Caco-2 (cell line): ENCODE data around the gene PID1. TPM values are rescaled to one million over a fixed set of nuclear protein-coding genes. Genes with fewer than 3 reads are reported as not detected.

Source experiments
- BruUV-seq: library from RNA; stranded (reverse); fragments of 400-500 nt; replicated peaks from 2 replicates; lab custom pipeline; 2021; lab: Mats Ljungman, UMichigan
- CTCF ChIA-PET: fragments of 300-600 bp; sonication (Branson Sonifier 250); formaldehyde crosslinking; loops from one replicate; lab custom pipeline; 2022; ENCODE audit warnings: antibody characterized with exemption; lab: Charles Lee
- POLR2A ChIA-PET: fragments of 300-600 bp; sonication (Branson Sonifier 250); formaldehyde crosslinking; loops from one replicate; lab custom pipeline; 2022; ENCODE audit warnings: antibody characterized with exemption; lab: Charles Lee
- DNase-seq, 2 experiments: peaks; one replicate each; pipeline versions ENCODE4 v3.0.0 to v3.0.0-alpha.2; 2020 to 2022
- H3K27me3 ChIP-seq: replicated peaks from 2 replicates; pipeline ENCODE4 v1.6.0; 2011; ENCODE audit warnings: low read length; ENCODE audit not compliant: control insufficient read depth, insufficient read depth
- H3K36me3 ChIP-seq: 2 replicates; pipeline ENCODE4 v1.5.1; 2011; ENCODE audit warnings: low read length; ENCODE audit not compliant: control insufficient read depth, insufficient read depth
- H3K4me1 ChIP-seq: fragments of 250-450 bp; sonication (Bioruptor Pico); 2 replicates; pipeline ENCODE4 v1.5.1; 2020; ENCODE audit warnings: mild to moderate bottlenecking
- H3K4me3 ChIP-seq: 2 replicates; pipeline ENCODE4 v1.5.1; 2011; ENCODE audit warnings: low read depth, mild to moderate bottlenecking, control low read depth, low read length
- H3K9me3 ChIP-seq: fragments of 250-450 bp; sonication (Bioruptor Pico); 2 replicates; pipeline ENCODE4 v1.5.1; 2020; ENCODE audit warnings: mild to moderate bottlenecking, moderate library complexity
- H3K27ac Mint-ChIP-seq: one replicate; pipeline ENCODE4 v1.8.0; 2022; ENCODE audit warnings: mixed read lengths; ENCODE audit not compliant: unreplicated experiment
- H3K27me3 Mint-ChIP-seq: one replicate; pipeline ENCODE4 v1.8.0; 2022; ENCODE audit warnings: mixed read lengths; ENCODE audit not compliant: insufficient read depth, unreplicated experiment
- H3K36me3 Mint-ChIP-seq: one replicate; pipeline ENCODE4 v1.8.0; 2022; ENCODE audit warnings: mild to moderate bottlenecking, mixed read lengths; ENCODE audit not compliant: insufficient read depth, unreplicated experiment
- H3K4me1 Mint-ChIP-seq: one replicate; pipeline ENCODE4 v1.8.0; 2022; ENCODE audit warnings: low read depth, mixed read lengths; ENCODE audit not compliant: unreplicated experiment
- H3K4me3 Mint-ChIP-seq: one replicate; pipeline ENCODE4 v1.8.0; 2022; ENCODE audit warnings: mild to moderate bottlenecking, moderate library complexity, mixed read lengths; ENCODE audit not compliant: unreplicated experiment
- H3K9me3 Mint-ChIP-seq: one replicate; pipeline ENCODE4 v1.8.0; 2022; ENCODE audit warnings: mixed read lengths; ENCODE audit not compliant: unreplicated experiment
- intact Hi-C: fragments of 100-400 bp; cut with micrococcal nuclease; formaldehyde crosslinking; loops from one replicate; pipeline ENCODE4 v1.10.0; 2022; ENCODE audit not compliant: unreplicated experiment
- total RNA-seq: library from RNA; stranded (reverse); gene quantifications from 2 replicates; pipeline ENCODE4 v1.2.3, GENCODE V29; 2022
- TF ChIP-seq, protein P1 (sequence below), 2 experiments: fragments of 200-600 bp in 1 of 2; IDR thresholded peaks; 1 replicate in 1 of 2; 2 replicates in 1 of 2; pipeline versions ENCODE4 v1.5.1 to v1.8.0; 2011 to 2022; ENCODE audit warnings: antibody characterized with exemption in 1 of 2, control low read depth in 1 of 2, inconsistent platforms in 1 of 2, low read depth in 1 of 2, low read length in 1 of 2, mild to moderate bottlenecking in 1 of 2, moderate library complexity in 1 of 2; ENCODE audit not compliant: insufficient read depth in 1 of 2, severe bottlenecking in 1 of 2, unreplicated experiment in 1 of 2

PID1 gene
- total RNA-seq, 1 experiment from 2014 or later, result 9.8 TPM

GRCh38 chr2:229152674-229153073, 118.4 kb downstream of the PID1 start:
- Mint-ChIP-seq H3K36me3 (peaks cover 7% of the 10 kb centered on the region), H3K27me3 (no peaks in the 10 kb centered on the region), H3K9me3 (no peaks in the 10 kb centered on the region), H3K4me1 (peaks cover 19% of the 10 kb centered on the region), H3K4me3 (no peak overlapping the region), H3K27ac (peak overlapping the region; percentile 45)
- no TSS peak for BruUV-seq
- Histone ChIP-seq H3K4me1 (0 out of 2 replicates have a peak, but pooled peaks cover 3% of the 10 kb centered on the region), H3K4me3 (no peak overlapping the region), H3K9me3 (no peaks in the 10 kb centered on the region), H3K27me3 (no peaks in the 10 kb centered on the region), H3K36me3 (no peaks in the 10 kb centered on the region)
- CTCF ChIA-PET, result no interaction called here
- TF ChIP-seq, protein P1, sequence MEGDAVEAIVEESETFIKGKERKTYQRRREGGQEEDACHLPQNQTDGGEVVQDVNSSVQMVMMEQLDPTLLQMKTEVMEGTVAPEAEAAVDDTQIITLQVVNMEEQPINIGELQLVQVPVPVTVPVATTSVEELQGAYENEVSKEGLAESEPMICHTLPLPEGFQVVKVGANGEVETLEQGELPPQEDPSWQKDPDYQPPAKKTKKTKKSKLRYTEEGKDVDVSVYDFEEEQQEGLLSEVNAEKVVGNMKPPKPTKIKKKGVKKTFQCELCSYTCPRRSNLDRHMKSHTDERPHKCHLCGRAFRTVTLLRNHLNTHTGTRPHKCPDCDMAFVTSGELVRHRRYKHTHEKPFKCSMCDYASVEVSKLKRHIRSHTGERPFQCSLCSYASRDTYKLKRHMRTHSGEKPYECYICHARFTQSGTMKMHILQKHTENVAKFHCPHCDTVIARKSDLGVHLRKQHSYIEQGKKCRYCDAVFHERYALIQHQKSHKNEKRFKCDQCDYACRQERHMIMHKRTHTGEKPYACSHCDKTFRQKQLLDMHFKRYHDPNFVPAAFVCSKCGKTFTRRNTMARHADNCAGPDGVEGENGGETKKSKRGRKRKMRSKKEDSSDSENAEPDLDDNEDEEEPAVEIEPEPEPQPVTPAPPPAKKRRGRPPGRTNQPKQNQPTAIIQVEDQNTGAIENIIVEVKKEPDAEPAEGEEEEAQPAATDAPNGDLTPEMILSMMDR (IDR thresholded peaks at IDR 0.05; ENCODE audit: insufficient read depth in 1 of 2, low read depth in 1 of 2, low read length in 1 of 2, severe bottlenecking in 1 of 2, unreplicated experiment in 1 of 2), result no peak
- POLR2A ChIA-PET, result no interaction called here
- no peak for DNase-seq
- intact Hi-C loops, result no loop called here

GRCh38 chr2:229150317-229150716, 120.8 kb downstream of the PID1 start:
- no peaks in the 10 kb centered on the region for H3K9me3 Mint-ChIP-seq
- Histone ChIP-seq H3K27me3 (no peaks in the 10 kb centered on the region), H3K4me1 (0 out of 2 replicates have a peak, but pooled peaks cover 3% of the 10 kb centered on the region), H3K4me3 (no peak overlapping the region), H3K9me3 (no peaks in the 10 kb centered on the region), H3K36me3 (no peaks in the 10 kb centered on the region)
- TF ChIP-seq, protein P1 (IDR thresholded peaks at IDR 0.05; ENCODE audit: insufficient read depth in 1 of 2, low read depth in 1 of 2, low read length in 1 of 2, severe bottlenecking in 1 of 2, unreplicated experiment in 1 of 2), result no peak
- H3K27ac Mint-ChIP-seq, result peak overlapping the region; percentile 69
- H3K4me1 Mint-ChIP-seq, result peaks cover 19% of the 10 kb centered on the region
- ChIA-PET CTCF (no interaction called here), POLR2A (no interaction called here)
- no peaks in the 10 kb centered on the region for H3K27me3 Mint-ChIP-seq
- peak in 1 of 2 experiments; percentile 13 for DNase-seq
- no peak overlapping the region for H3K4me3 Mint-ChIP-seq
- intact Hi-C loops, result no loop called here
- no peaks in the 10 kb centered on the region for H3K36me3 Mint-ChIP-seq
- no TSS peak for BruUV-seq

DNA sequence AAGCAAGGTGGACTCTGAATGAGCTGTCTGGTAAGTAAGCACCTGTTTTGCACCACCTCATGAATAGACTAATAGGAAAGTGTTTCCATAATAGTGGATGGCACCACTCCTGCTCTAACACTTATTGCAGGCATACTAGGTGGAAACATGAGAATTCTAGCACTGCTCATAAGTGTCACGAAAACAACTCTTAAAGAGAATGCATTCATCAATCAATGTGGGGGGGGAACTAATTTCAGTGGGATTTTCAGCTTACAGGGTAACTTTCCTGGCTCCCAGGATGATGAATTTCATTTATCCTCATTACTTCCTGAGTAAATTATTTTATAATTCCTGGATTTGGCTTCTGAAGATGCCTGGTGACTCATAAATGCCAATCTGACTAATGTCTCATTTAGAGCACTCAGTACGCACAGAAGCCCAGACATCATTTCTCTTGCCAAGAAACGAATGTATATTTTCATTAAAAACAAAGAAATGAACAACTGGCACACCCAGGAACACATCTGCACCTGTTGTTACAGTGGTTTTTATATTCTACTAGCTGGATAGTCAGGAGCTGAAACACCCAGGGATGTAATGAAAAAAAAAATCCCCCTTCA, 129.6 kb downstream of the PID1 start:
- intact Hi-C loops, result no loop called here
- Mint-ChIP-seq H3K4me1 (no peaks in the 10 kb centered on the region), H3K27ac (no peak overlapping the region), H3K4me3 (no peak overlapping the region), H3K36me3 (no peaks in the 10 kb centered on the region), H3K9me3 (no peaks in the 10 kb centered on the region), H3K27me3 (no peaks in the 10 kb centered on the region)
- ChIA-PET CTCF (no interaction called here), POLR2A (no interaction called here)
- TF ChIP-seq, protein P1 (IDR thresholded peaks at IDR 0.05; ENCODE audit: insufficient read depth in 1 of 2, low read depth in 1 of 2, low read length in 1 of 2, severe bottlenecking in 1 of 2, unreplicated experiment in 1 of 2), result no peak
- H3K36me3 ChIP-seq, result no peaks in the 10 kb centered on the region
- no TSS peak for BruUV-seq
- no peak overlapping the region for H3K4me3 ChIP-seq
- H3K9me3 ChIP-seq, result no peaks in the 10 kb centered on the region
- no peak for DNase-seq
- no peaks in the 10 kb centered on the region for H3K4me1 ChIP-seq
- no peaks in the 10 kb centered on the region for H3K27me3 ChIP-seq
